GM06990 (cell line): Measurements from ENCODE around the gene BRMS1L.

ENCODE experiments used
- DNase-seq: peaks from one replicate; pipeline ENCODE4 v3.0.0-alpha.2; 2011; ENCODE audit not compliant: insufficient read length; ENCODE audit errors: extremely low read depth
- H3K27me3 ChIP-seq: replicated peaks from 2 replicates; pipeline ENCODE4 v1.6.0; 2011; ENCODE audit warnings: low read length; ENCODE audit not compliant: control insufficient read depth, insufficient read depth
- H3K36me3 ChIP-seq: 2 replicates; pipeline ENCODE4 v1.5.1; 2011; ENCODE audit warnings: low read length; ENCODE audit not compliant: control insufficient read depth, insufficient read depth
- H3K4me3 ChIP-seq: replicated peaks from 2 replicates; pipeline ENCODE4 v1.5.1; 2011; ENCODE audit warnings: low read depth, mild to moderate bottlenecking, control low read depth, low read length
- CTCF ChIP-seq: IDR thresholded peaks from 2 replicates; pipeline ENCODE4 v1.5.1; 2011; ENCODE audit warnings: low read length, control low read depth, mild to moderate bottlenecking, inconsistent platforms; ENCODE audit not compliant: insufficient read depth, poor library complexity, severe bottlenecking

The BRMS1L gene

GRCh38 chr14:35915185-35915584 is 89.0 kb downstream of the BRMS1L start:
- no peak for TF ChIP-seq CTCF
- DNase-seq: no peak
- H3K4me3 ChIP-seq: no peak overlapping the region

GRCh38 chr14:35915775-35916174 is 89.6 kb downstream of the BRMS1L start:
- H3K36me3 ChIP-seq: no peaks in the 10 kb centered on the region
- H3K27me3 ChIP-seq: no peaks in the 10 kb centered on the region
- no peak for DNase-seq
- H3K4me3 ChIP-seq: no peak overlapping the region
- TF ChIP-seq CTCF: no peak

More at GRCh38 chr14:35915185-35915584, 89.0 kb downstream of the BRMS1L start:
- Histone ChIP-seq H3K27me3 (no peaks in the 10 kb centered on the region), H3K36me3 (no peaks in the 10 kb centered on the region)
